Hepatocyte (in vitro differentiated cells): Measurements from ENCODE around the gene SFRP5.

ENCODE experiments used
- CTCF ChIP-seq: fragments of 200-600 bp; sonication (generic); IDR thresholded peaks from 2 replicates; pipeline ENCODE4 v1.5.1; 2016; ENCODE audit warnings: antibody characterized with exemption, mild to moderate bottlenecking; ENCODE audit not compliant: poor library complexity
- EZH2phosphoT487 ChIP-seq: fragments of 200-600 bp; sonication (generic); IDR thresholded peaks from one replicate; pipeline ENCODE4 v1.6.1; 2018; ENCODE audit warnings: antibody characterized with exemption, mild to moderate bottlenecking, low read depth, moderate library complexity; ENCODE audit not compliant: unreplicated experiment, severe bottlenecking

GRCh38 chr10:97782455-97783228, 10.8 kb upstream of the SFRP5 start:
- TF ChIP-seq CTCF: no peak
- TF ChIP-seq EZH2phosphoT487: no peak
